Mesothelial cell of epicardium (in vitro differentiated cells): ENCODE measurements around the gene XRCC5. TPM values are rescaled to one million over a fixed set of nuclear protein-coding genes. Genes with fewer than 3 reads are reported as not detected.

Source experiments
- DNase-seq, 2 experiments: peaks; one replicate each; pipeline ENCODE4 v3.0.0; 2021; ENCODE audit warnings: low spot score in 2 of 2; ENCODE audit not compliant: unreplicated experiment in 2 of 2
- H3K27ac Mint-ChIP-seq: 2 replicates; pipeline ENCODE4 v1.8.0; 2021; ENCODE audit warnings: mixed read lengths
- H3K27me3 Mint-ChIP-seq: 2 replicates; pipeline ENCODE4 v1.8.0; 2021; ENCODE audit warnings: low read depth, mixed read lengths
- H3K36me3 Mint-ChIP-seq: 2 replicates; pipeline ENCODE4 v1.8.0; 2021; ENCODE audit warnings: mixed read lengths
- H3K4me1 Mint-ChIP-seq: 2 replicates; pipeline ENCODE4 v1.8.0; 2021; ENCODE audit warnings: mixed read lengths
- H3K4me3 Mint-ChIP-seq: 2 replicates; pipeline ENCODE4 v1.8.0; 2021; ENCODE audit warnings: mild to moderate bottlenecking, moderate library complexity, mixed read lengths
- H3K9me3 Mint-ChIP-seq: 2 replicates; pipeline ENCODE4 v1.8.0; 2021; ENCODE audit warnings: mixed read lengths
- CTCF ChIP-seq: fragments of 200-600 bp; sonication (generic); IDR thresholded peaks from one replicate; pipeline ENCODE4 v1.5.0; 2021; ENCODE audit warnings: antibody characterized with exemption; ENCODE audit not compliant: unreplicated experiment
- total RNA-seq: library from RNA; stranded (reverse); gene quantifications from 3 replicates; pipeline ENCODE4 v1.2.1, GENCODE V29; 2021

XRCC5 gene
- total RNA-seq, 1 donor from 2014 or later, result 294 TPM

DNA sequence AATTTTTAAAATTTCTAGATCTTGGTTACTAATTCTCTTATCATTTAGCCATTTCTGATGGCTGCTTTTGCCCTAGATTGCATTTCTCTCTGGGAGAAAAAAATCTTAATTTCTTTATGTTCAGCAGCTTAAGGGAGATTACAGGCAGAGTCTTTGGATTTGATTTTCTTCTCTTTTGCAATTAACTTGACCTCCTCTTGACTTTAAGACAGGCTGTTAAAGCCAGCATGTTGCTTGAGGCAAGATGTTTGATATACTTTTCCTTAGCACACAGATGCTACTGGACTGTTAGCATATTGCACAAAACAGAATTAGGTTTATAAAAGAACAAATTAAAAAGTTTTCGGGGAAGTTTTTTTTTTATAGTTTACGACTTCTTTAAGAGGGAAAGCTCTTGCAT lies 50.0 kb downstream of the XRCC5 start:
- no peak for DNase-seq
- H3K4me1 Mint-ChIP-seq, result peaks cover 3% of the 10 kb centered on the region
- no peaks in the 10 kb centered on the region for H3K27me3 Mint-ChIP-seq
- H3K36me3 Mint-ChIP-seq, result peaks cover 31% of the 10 kb centered on the region
- no peak overlapping the region for H3K4me3 Mint-ChIP-seq
- H3K9me3 Mint-ChIP-seq, result no peaks in the 10 kb centered on the region
- peak overlapping the region; percentile 44 for H3K27ac Mint-ChIP-seq
- TF ChIP-seq CTCF, result no peak

- H3K36me3 Mint-ChIP-seq, result peaks cover 35% of the 10 kb centered on the region
- peaks cover 3% of the 10 kb centered on the region for H3K4me1 Mint-ChIP-seq
- no peak for DNase-seq
- H3K9me3 Mint-ChIP-seq, result no peaks in the 10 kb centered on the region
- H3K4me3 Mint-ChIP-seq, result no peak overlapping the region
- H3K27ac Mint-ChIP-seq, result no peak overlapping the region
- no peak for TF ChIP-seq CTCF
- no peaks in the 10 kb centered on the region for H3K27me3 Mint-ChIP-seq
These were observed 50.5 kb downstream of the XRCC5 start for GRCh38 chr2:216159646-216160045.

GRCh38 chr2:216160786-216161185 lies 51.6 kb downstream of the XRCC5 start:
- H3K27ac Mint-ChIP-seq, result no peak overlapping the region
- no peaks in the 10 kb centered on the region for H3K27me3 Mint-ChIP-seq
- TF ChIP-seq CTCF, result no peak
- no peaks in the 10 kb centered on the region for H3K9me3 Mint-ChIP-seq
- no peak for DNase-seq
- H3K4me1 Mint-ChIP-seq, result peaks cover 3% of the 10 kb centered on the region
- peaks cover 32% of the 10 kb centered on the region for H3K36me3 Mint-ChIP-seq
- no peak overlapping the region for H3K4me3 Mint-ChIP-seq

GRCh38 chr2:216161967-216162366 lies 52.8 kb downstream of the XRCC5 start:
- Mint-ChIP-seq H3K4me1 (peaks cover 3% of the 10 kb centered on the region), H3K9me3 (no peaks in the 10 kb centered on the region), H3K27me3 (no peaks in the 10 kb centered on the region), H3K4me3 (no peak overlapping the region), H3K27ac (no peak overlapping the region), H3K36me3 (peaks cover 27% of the 10 kb centered on the region)
- no peak for TF ChIP-seq CTCF
- no peak for DNase-seq

DNA sequence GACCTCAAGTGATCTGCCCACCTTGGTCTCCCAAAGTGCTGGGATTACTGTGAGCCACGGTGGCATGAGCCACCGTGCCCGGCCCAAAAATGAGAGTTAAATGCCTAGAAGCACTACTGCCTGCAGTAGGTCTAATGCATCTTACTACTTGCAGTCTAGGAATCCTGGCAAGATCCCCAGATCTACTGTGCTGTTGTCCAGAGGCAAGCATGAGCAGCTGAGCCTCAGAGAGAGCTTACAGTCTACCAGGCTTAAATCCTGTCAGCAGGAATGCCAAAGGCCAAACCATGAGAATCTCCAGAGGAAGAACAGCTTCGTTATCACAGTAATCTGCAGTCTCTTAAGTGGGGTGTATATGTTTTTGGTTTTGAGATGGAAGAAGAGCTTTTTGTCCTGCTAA lies 54.4 kb downstream of the XRCC5 start:
- TF ChIP-seq CTCF, result no peak
- no peak overlapping the region for H3K4me3 Mint-ChIP-seq
- H3K27me3 Mint-ChIP-seq, result no peaks in the 10 kb centered on the region
- H3K4me1 Mint-ChIP-seq, result peaks cover 3% of the 10 kb centered on the region
- DNase-seq, result no peak
- H3K9me3 Mint-ChIP-seq, result no peaks in the 10 kb centered on the region
- H3K36me3 Mint-ChIP-seq, result peaks cover 28% of the 10 kb centered on the region
- no peak overlapping the region for H3K27ac Mint-ChIP-seq

- H3K36me3 Mint-ChIP-seq, result peaks cover 31% of the 10 kb centered on the region
- H3K9me3 Mint-ChIP-seq, result no peaks in the 10 kb centered on the region
These were observed 54.9 kb downstream of the XRCC5 start for GRCh38 chr2:216164087-216164486.

More at GRCh38 chr2:216164087-216164486, 54.9 kb downstream of the XRCC5 start:
- TF ChIP-seq CTCF, result no peak
- no peak for DNase-seq
- Mint-ChIP-seq H3K27me3 (no peaks in the 10 kb centered on the region), H3K4me3 (no peak overlapping the region), H3K27ac (no peak overlapping the region), H3K4me1 (peaks cover 2% of the 10 kb centered on the region)
